HepG2 (cell line): ENCODE data around the gene SLC23A2.

Source experiments
- ERF ChIP-seq: IDR thresholded peaks from 2 replicates; pipeline ENCODE4 v1.6.1; 2018; ENCODE audit warnings: missing biosample characterization, missing genetic modification reagents
- ESRRA ChIP-seq: sonication (generic); formaldehyde crosslinking; IDR thresholded peaks from 2 replicates; pipeline ENCODE4 v1.5.1; 2020; ENCODE audit warnings: mild to moderate bottlenecking, low read depth, missing genetic modification reagents
- MTA3 ChIP-seq: sonication (generic); formaldehyde crosslinking; IDR thresholded peaks from 2 replicates; pipeline ENCODE4 v1.4.0; 2020; ENCODE audit warnings: missing genetic modification reagents
- TAF1 ChIP-seq: sonication (generic); formaldehyde crosslinking; IDR thresholded peaks from 2 replicates; pipeline ENCODE4 v1.4.0; 2020; ENCODE audit warnings: missing genetic modification reagents
- ZNF687 ChIP-seq: sonication (generic); formaldehyde crosslinking; IDR thresholded peaks from 2 replicates; pipeline ENCODE4 v1.5.1; 2020; ENCODE audit warnings: mild to moderate bottlenecking, missing genetic modification reagents, moderate library complexity
- TF ChIP-seq, protein P1 (sequence below): fragments of 450-650 bp; IDR thresholded peaks from 2 replicates; pipeline ENCODE4 v1.6.1; 2016

- TF ChIP-seq MTA3 (CRISPR knock-in tag) (no peak), TAF1 (CRISPR knock-in tag) (no peak), ERF (CRISPR knock-in tag) (no peak), ZNF687 (CRISPR knock-in tag) (no peak), ESRRA (CRISPR knock-in tag) (no peak)
- TF ChIP-seq, protein P1, sequence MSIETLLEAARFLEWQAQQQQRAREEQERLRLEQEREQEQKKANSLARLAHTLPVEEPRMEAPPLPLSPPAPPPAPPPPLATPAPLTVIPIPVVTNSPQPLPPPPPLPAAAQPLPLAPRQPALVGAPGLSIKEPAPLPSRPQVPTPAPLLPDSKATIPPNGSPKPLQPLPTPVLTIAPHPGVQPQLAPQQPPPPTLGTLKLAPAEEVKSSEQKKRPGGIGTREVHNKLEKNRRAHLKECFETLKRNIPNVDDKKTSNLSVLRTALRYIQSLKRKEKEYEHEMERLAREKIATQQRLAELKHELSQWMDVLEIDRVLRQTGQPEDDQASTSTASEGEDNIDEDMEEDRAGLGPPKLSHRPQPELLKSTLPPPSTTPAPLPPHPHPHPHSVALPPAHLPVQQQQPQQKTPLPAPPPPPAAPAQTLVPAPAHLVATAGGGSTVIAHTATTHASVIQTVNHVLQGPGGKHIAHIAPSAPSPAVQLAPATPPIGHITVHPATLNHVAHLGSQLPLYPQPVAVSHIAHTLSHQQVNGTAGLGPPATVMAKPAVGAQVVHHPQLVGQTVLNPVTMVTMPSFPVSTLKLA = no peak
Observed at GRCh38 chr20:4957187-4957586, 44.1 kb downstream of the SLC23A2 start.
